ENCODE results near the gene FBXW4.

GRCh38 chr10:101663097-101663496, 31.9 kb downstream of the FBXW4 start:
- TF ChIP-seq CTCF (IDR thresholded peaks at IDR 0.05) (no peak), POLR2A (IDR thresholded peaks at IDR 0.05) (no peak)

Measured in uterus (tissue), 2 donors.